NCI-H526 (cell line): ENCODE measurements around the gene PUS10.

Experiments used
- DNase-seq, 2 experiments: peaks; one replicate each; lab custom pipeline; 2025; lab: John Stamatoyannopoulos, UW

PUS10 gene

GRCh38 chr2:60966507-60967405 lies 51.3 kb downstream of the PUS10 start:
- no peak for DNase-seq

- no peak for DNase-seq
These were observed 52.6 kb downstream of the PUS10 start for GRCh38 chr2:60965499-60965785.

DNA sequence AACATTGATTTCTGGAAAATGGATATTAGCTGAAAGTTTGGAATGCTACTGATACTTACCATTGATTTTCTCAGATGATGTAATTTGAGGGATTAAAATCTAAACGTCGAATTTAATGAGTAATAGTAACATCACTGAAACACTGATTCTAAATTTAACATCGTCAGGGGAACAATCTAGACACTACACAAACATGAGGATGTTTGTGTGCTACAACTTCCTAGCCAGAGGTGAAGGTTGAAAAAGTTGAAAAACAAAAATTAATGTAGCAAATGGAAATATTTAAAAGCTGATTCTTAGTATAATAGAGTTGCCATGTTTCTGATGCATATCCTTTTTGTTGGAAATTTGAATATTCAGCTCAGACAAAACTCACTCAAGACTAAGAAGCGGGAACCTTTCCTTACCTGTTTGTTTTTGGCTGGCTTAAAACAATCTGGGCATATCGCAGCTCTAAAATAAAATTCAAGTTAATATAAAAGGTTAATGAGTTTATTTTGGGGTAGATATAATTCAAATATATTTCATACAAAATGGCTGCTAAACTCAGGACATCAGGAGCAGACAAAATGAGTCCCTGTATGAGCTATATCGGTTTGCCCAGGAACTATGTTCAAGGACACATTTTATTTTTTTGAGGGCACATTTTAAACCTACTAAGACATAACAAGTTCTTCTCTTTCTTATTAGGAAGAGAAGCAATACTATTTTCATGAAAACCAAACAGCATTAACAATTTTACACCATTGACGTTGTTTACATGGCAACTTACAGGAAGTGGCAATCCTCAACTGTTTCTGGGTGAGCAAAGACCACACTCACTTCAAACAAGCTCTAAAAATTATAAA lies 53.2 kb downstream of the PUS10 start:
- no peak for DNase-seq

DNA sequence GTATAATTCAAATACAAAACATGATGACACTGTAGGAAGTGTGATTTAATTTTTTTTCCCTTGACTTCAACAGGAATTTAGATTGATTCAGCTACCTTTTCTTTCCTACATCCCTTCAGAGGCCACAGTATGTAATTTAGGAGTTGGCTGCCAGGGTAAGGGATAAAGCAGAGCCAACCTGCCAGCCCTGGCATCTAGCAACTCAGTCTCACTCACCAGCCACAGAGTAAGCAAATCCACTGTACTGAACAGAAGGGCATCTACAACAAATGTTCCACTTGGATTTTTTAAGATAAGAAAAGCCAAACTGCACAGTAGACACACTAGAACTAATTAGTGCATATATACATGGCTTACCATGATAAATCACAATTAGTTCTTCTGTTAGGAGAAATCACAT lies 54.9 kb downstream of the PUS10 start:
- DNase-seq, result no peak

- DNase-seq, result no peak
These were observed 55.5 kb downstream of the PUS10 start for GRCh38 chr2:60962528-60962927.

GRCh38 chr2:60961457-60961856 lies 56.6 kb downstream of the PUS10 start:
- DNase-seq, result no peak

DNA sequence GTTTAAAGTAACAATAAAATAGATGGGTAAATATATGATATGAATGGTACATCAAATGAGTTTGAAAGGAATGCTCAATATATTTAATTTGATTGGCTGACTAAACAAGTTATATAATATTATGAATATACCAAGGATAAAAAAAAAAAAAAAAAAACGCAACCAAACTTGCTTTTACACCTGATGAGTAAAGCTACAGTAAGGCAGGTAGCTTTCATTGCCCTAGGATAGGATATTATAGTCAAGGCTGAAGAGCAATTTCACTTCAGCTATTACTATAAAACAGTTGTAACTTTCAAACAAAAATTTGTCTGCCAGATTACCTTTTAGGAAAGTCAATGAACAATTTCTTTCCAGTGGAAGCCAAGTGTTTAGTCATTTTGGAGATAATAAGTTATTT lies 57.3 kb downstream of the PUS10 start:
- DNase-seq, result no peak

- no peak for DNase-seq
These were observed 58.6 kb downstream of the PUS10 start for GRCh38 chr2:60959501-60959900.

GRCh38 chr2:60958800-60959199 lies 59.3 kb downstream of the PUS10 start:
- DNase-seq, result no peak

GRCh38 chr2:60958361-60958760 lies 59.7 kb downstream of the PUS10 start:
- DNase-seq, result no peak

GRCh38 chr2:60957643-60958042 lies 60.4 kb downstream of the PUS10 start:
- no peak for DNase-seq

- no peak for DNase-seq
These were observed 60.8 kb downstream of the PUS10 start for GRCh38 chr2:60957224-60957623.

DNA sequence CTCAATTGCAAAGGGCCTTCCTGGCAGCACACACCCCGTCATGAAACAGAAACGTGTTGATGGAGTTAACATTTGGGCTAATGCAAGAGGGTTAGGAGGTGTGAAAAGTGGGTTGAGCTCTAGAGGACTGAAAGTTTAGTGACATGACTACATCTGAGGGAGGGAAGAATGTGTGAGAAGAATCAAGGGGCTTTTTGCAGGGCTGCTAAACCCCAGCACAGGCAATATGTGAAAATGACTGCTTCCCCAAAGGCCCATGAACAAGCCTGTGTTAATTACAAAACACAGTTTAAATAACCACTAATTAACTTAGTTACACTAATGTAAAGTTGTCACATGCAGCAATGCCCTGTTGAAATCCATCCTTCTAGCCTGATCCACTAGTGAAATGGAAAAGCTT lies 63.9 kb downstream of the PUS10 start:
- no peak for DNase-seq

DNA sequence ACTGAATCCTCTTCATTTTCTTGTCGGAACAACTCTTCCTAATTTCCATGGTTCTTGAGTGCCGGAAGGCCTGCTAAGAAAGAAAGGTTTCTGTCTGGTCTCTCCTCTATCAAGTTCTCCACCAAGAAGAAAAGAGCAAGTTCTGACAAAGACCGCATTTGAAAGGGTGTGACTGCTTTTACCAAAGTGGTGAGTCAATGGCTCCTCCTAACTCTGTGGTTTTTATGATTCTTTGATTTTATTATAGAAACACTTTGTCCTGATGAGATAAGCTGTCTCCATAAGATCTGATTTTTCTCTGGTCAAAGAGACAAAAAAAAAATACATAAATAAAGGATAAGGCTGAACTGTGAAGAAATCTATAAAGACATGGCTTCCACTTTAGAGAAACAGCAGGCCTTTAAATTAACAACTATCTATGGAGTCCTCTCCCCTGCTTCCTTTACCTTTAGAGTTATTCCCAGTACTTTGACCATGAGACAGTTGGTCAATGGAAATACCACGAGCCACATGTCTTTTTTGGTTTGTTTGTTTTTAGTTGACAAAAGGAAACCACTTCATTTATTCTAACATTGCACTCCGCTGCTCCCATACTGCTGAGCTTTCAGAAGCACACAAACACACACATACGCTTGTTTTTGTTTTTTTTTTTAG lies 69.0 kb downstream of the PUS10 start:
- no peak for DNase-seq

DNA sequence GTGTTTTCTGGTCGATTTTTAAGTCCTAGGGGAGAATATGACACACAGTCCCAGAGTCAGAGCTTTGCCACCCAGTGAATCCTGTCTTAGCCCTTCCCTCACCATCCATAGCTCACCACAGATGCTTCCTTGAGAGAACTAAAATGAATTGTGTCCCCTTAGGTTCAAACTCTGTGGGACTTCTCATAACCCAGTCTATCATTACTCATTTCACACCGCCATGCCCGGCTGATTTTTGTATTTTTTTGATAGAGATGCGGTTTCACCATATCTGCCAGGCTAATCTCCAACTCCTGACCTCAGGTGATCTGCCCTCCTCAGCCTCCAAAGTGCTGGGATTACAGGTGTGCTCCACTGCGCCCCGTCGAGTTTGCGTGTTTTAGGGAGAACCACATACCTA lies 69.9 kb downstream of the PUS10 start:
- DNase-seq, result no peak

GRCh38 chr2:60947056-60947455 lies 71.0 kb downstream of the PUS10 start:
- DNase-seq, result no peak

GRCh38 chr2:60945341-60945740 lies 72.7 kb downstream of the PUS10 start:
- no peak for DNase-seq

- DNase-seq, result no peak
These were observed 78.4 kb downstream of the PUS10 start for GRCh38 chr2:60939622-60940021.

- DNase-seq, result no peak
These were observed 79.8 kb downstream of the PUS10 start for GRCh38 chr2:60938301-60938700.

- no peak for DNase-seq
These were observed 81.3 kb downstream of the PUS10 start for GRCh38 chr2:60936757-60937156.

DNA sequence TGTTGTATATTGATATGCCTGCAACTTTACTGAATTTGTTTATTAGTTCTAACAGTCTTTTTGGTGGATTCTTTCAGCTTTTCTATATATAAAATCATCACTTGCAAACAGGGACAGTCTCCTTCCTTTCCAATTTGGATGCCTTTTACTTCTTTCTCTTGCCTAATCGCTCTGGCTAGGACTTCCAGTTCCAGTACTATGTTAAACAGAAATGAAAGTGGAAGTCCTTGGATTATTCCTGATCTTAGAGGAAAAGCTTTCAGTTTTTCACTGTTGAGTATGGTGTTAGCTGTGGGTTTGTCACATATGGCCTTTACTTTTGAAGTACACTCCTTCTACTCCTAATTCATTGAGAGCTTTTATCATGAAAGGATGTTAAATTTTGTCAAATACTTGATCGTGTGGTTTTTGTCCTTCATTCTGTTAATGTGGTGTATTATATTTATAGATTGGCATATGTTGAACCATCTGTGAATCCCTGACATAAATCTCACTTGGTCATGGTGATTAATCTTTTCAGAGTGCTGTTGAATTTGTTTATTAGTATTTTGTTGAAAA lies 83.8 kb downstream of the PUS10 start:
- no peak for DNase-seq

- peak; percentile 10 to 31 for DNase-seq
These were observed 85.1 kb downstream of the PUS10 start for GRCh38 chr2:60932954-60933353.
